Activated CD4-positive, CD25-positive, alpha-beta regulatory T cell (primary cell): ENCODE results near the gene SLC35B2.

ENCODE experiments used
- DNase-seq, 4 experiments: peaks; one replicate each; lab custom pipeline; 2025; lab: John Stamatoyannopoulos, UW

The SLC35B2 gene

GRCh38 chr6:44286285-44286565 is 28.9 kb upstream of the SLC35B2 start:
- no peak for DNase-seq

GRCh38 chr6:44285552-44286284 is 28.4 kb upstream of the SLC35B2 start:
- DNase-seq: no peak

GRCh38 chr6:44284867-44285266 is 27.5 kb upstream of the SLC35B2 start:
- DNase-seq: no peak

GRCh38 chr6:44284121-44284520 is 26.8 kb upstream of the SLC35B2 start:
- DNase-seq: no peak

- DNase-seq: no peak
Observed at GRCh38 chr6:44278774-44279697, 21.7 kb upstream of the SLC35B2 start.

GRCh38 chr6:44278315-44278714 is 21.0 kb upstream of the SLC35B2 start:
- no peak for DNase-seq

GRCh38 chr6:44277763-44278162 is 20.4 kb upstream of the SLC35B2 start:
- DNase-seq: no peak

GRCh38 chr6:44276667-44277640 is 19.6 kb upstream of the SLC35B2 start:
- DNase-seq: no peak

GRCh38 chr6:44275749-44276648 is 18.7 kb upstream of the SLC35B2 start:
- no peak for DNase-seq

GRCh38 chr6:44275271-44275748 is 18.0 kb upstream of the SLC35B2 start:
- no peak for DNase-seq

- DNase-seq: no peak
Observed at GRCh38 chr6:44273617-44274016, 16.3 kb upstream of the SLC35B2 start.

- no peak for DNase-seq
Observed at GRCh38 chr6:44272999-44273566, 15.8 kb upstream of the SLC35B2 start.

GRCh38 chr6:44272529-44272928 is 15.2 kb upstream of the SLC35B2 start:
- DNase-seq: no peak

- no peak for DNase-seq
Observed at GRCh38 chr6:44271914-44272313, 14.6 kb upstream of the SLC35B2 start.

GRCh38 chr6:44271406-44271723 is 14.0 kb upstream of the SLC35B2 start:
- DNase-seq: no peak

GRCh38 chr6:44270526-44271405 is 13.4 kb upstream of the SLC35B2 start:
- DNase-seq: no peak

- no peak for DNase-seq
Observed at GRCh38 chr6:44269921-44270525, 12.7 kb upstream of the SLC35B2 start, which contains the start of gene TMEM151B. Gene TMEM151B (plus strand): TSS chr6:44270450. CDS start chr6:44270743, 293 bp downstream.

- DNase-seq: no peak
Observed at GRCh38 chr6:44269178-44269920, 12.0 kb upstream of the SLC35B2 start.
